Psoas muscle (tissue), 8 donors: ENCODE data around the gene LIN28A. TPM values are rescaled to one million over a fixed set of nuclear protein-coding genes. Genes with fewer than 3 reads are reported as not detected.

ENCODE experiments used
- ATAC-seq, 4 donors: fragments of 200-7000 bp; cut with Tn5 transposase; one replicate each; pipeline ENCODE4 v1.9.1; 2020; ENCODE audit warnings: moderate library complexity in 3 of 4, mild to moderate bottlenecking in 2 of 4
- DNase-seq, 2 donors: peaks; one replicate each; pipeline ENCODE4 v3.0.0-alpha.2; 2020
- H3K27ac ChIP-seq: fragments of 200-600 bp; one replicate; pipeline ENCODE4 v1.8.0; 2022
- H3K27me3 ChIP-seq, 3 donors: fragments of 200-600 bp in 1 of 3; one replicate each; pipeline versions ENCODE4 v1.6.1 to v1.8.0; 2013 to 2022; ENCODE audit warnings: low read length in 2 of 3, mild to moderate bottlenecking in 2 of 3, moderate library complexity in 1 of 3; ENCODE audit not compliant: insufficient read depth in 3 of 3
- H3K36me3 ChIP-seq, 2 donors: fragments of 200-600 bp in 1 of 2; one replicate each; pipeline versions ENCODE4 v1.6.1 to v1.8.0; 2013 to 2022; ENCODE audit warnings: low read depth in 1 of 2, mild to moderate bottlenecking in 1 of 2, moderate library complexity in 1 of 2; ENCODE audit not compliant: insufficient read depth in 1 of 2
- H3K4me1 ChIP-seq: fragments of 200-600 bp; one replicate; pipeline ENCODE4 v1.8.0; 2022
- H3K4me3 ChIP-seq: fragments of 200-600 bp; one replicate; pipeline ENCODE4 v1.8.0; 2022; ENCODE audit warnings: mild to moderate bottlenecking
- H3K9me3 ChIP-seq: fragments of 200-600 bp; one replicate; pipeline ENCODE4 v1.8.0; 2022
- CTCF ChIP-seq: fragments of 200-600 bp; IDR thresholded peaks from one replicate; pipeline ENCODE4 v1.8.0; 2022; ENCODE audit warnings: antibody characterized with exemption
- WGBS, 3 donors: extraction: QIAGEN DNeasy Blood & Tissue Kit; methylation state at CpG; one replicate each; pipeline versions ENCODE4 v1.1.6 to v1.1.7; 2013; 5-methylcytosine and 5-hydroxymethylcytosine counted together
- intact Hi-C, 2 donors: fragments of 100-400 bp; cut with DNase I; formaldehyde crosslinking; loops; one replicate each; pipeline versions ENCODE4 v1.11.0 to v1.14.2; 2022
- polyA plus RNA-seq, 3 donors: library from polyadenylated mRNA; stranded (reverse); fragments of 200-250 nt; gene quantifications; one replicate each; pipeline ENCODE4 v1.2.3, GENCODE V29; 2013
- total RNA-seq, 4 donors: library from RNA; stranded (reverse); fragmentation: NEBNext Ultra II Directional in 2 of 4; extraction: Animal tissue kit (Norgen Biotek cat#: 25700) in 2 of 4; gene quantifications; one replicate each; pipeline versions ENCODE4 v1.2.1 to v1.2.4, GENCODE V29; 2021 to 2023
- donor health status: healthy with polysubstance abuse.
- donor health status: DM: no; HTN: no; CAD: no; lungs with moderate emphysema.
- donor health status: Bipolar disorder and iron deficiency.
- donor health status: healthy.
- donor health status: DM: yes; HTN: yes; CAD: no.
- donor health status: DM: no; HTN: no; CAD: no.
- donor health status: DM: no; HTN: no; CAD: no.
- donor health status: DM: yes; HTN: yes; CAD: no.

Gene LIN28A
- total and polyA plus RNA-seq, 7 donors: not detected

GRCh38 chr1:26450908-26451307 is 40.3 kb downstream of the LIN28A start:
- Histone ChIP-seq H3K27ac (no peak overlapping the region), H3K4me1 (no peaks in the 10 kb centered on the region), H3K27me3 (no peaks in the 10 kb centered on the region), H3K9me3 (no peaks in the 10 kb centered on the region), H3K4me3 (no peak overlapping the region), H3K36me3 (peaks cover 2 to 96% of the 10 kb centered on the region in 2 donors)
- no peak for TF ChIP-seq CTCF
- DNase-seq (no peak), ATAC-seq (no peak)
- 93 to 95% (median 94%) methylated on average over 3 of the region's 3 CpGs for WGBS, 3 donors
- intact Hi-C loops: no loop called here

- ATAC-seq (no peak), DNase-seq (no peak)
- no peak for TF ChIP-seq CTCF
- H3K36me3 ChIP-seq: peaks cover 0 to 90% of the 10 kb centered on the region in 2 donors
- no peak overlapping the region for H3K4me3 ChIP-seq
- intact Hi-C loops: no loop called here
- no peaks in the 10 kb centered on the region for H3K4me1 ChIP-seq
- no peaks in the 10 kb centered on the region for H3K9me3 ChIP-seq
- 79 to 88% (median 81%) methylated on average over 5 of the region's 5 CpGs for WGBS, 3 donors
- no peak overlapping the region for H3K27ac ChIP-seq
- no peaks in the 10 kb centered on the region for H3K27me3 ChIP-seq
These were observed 42.0 kb downstream of the LIN28A start for GRCh38 chr1:26452459-26453183.

GRCh38 chr1:26459148-26459547 is 48.5 kb downstream of the LIN28A start:
- DNase-seq: no peak
- intact Hi-C loops: no loop called here
- Histone ChIP-seq H3K36me3 (peaks cover 0 to 91% of the 10 kb centered on the region in 2 donors), H3K27me3 (no peaks in the 10 kb centered on the region), H3K27ac (peak overlapping the region; percentile 2), H3K4me1 (no peaks in the 10 kb centered on the region), H3K4me3 (no peak overlapping the region), H3K9me3 (no peaks in the 10 kb centered on the region)
- 74 to 81% (median 75%) methylated on average over 1 of the region's 1 CpG for WGBS, 3 donors
- no peak for TF ChIP-seq CTCF
- ATAC-seq: no peak

- 37 to 48% (median 38%) methylated on average over 3 of the region's 3 CpGs for WGBS, 3 donors
- Histone ChIP-seq H3K27ac (peak overlapping the region; percentile 2), H3K36me3 (peaks cover 0 to 91% of the 10 kb centered on the region in 2 donors), H3K4me1 (no peaks in the 10 kb centered on the region), H3K27me3 (no peaks in the 10 kb centered on the region), H3K9me3 (no peaks in the 10 kb centered on the region), H3K4me3 (no peak overlapping the region)
- peak; percentile 82 to 92 (median 82) for ATAC-seq
- no peak for DNase-seq
- intact Hi-C loops: no loop called here
- no peak for TF ChIP-seq CTCF
These were observed 49.0 kb downstream of the LIN28A start for GRCh38 chr1:26459573-26460031.
